Skeletal muscle cell (primary cell): ENCODE results near the gene ST6GALNAC2.
"Not testable (repeated sequence)": the region's sequence is repeated elsewhere in the genome, so short reads cannot be mapped to it uniquely, and the experiment has no call there.

Experiments
- DNase-seq: peaks from one replicate; pipeline ENCODE4 v3.0.0-alpha.2; 2010; ENCODE audit warnings: low read depth
- H3K4me3 ChIP-seq: 2 replicates; pipeline ENCODE4 v1.5.1; 2011; ENCODE audit warnings: low read depth, mild to moderate bottlenecking, control low read depth, low read length, moderate library complexity

Gene ST6GALNAC2

DNA sequence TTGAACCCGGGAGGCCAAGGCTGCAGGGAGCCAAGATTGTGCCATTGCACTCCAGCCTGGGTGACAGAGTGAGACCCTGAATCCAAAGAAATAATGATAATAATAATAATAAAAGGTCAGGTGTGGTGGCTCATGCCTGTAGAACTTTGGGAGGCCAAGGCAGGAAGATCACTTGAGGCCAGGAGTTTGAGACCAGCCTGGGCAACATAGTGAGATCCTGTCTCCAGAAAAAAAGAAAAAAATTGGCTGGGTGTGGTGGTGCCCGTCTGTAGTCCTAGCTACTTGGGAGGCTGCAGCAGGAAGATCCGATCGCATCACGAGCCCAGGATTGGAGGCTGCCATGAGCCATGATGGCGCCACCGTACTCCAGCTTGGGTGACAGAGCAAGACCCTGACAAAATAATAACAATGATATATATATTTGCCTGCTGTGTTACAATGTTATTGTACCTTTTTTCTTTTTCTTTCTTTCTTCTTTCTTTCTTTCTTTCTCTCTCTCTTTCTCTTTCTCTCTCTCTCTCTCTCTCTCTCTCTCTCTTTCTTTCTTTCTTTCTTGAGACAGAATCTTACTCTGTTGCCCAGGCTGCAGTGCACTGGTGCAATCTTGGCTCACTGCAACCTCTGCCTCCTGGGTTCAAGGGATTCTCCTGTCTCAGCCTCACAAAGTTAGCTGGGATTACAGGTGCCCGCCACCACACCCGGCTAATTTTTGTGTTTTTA lies 51.9 kb downstream of the ST6GALNAC2 start:
- not testable (repeated sequence) for H3K4me3 ChIP-seq, DNase-seq

DNA sequence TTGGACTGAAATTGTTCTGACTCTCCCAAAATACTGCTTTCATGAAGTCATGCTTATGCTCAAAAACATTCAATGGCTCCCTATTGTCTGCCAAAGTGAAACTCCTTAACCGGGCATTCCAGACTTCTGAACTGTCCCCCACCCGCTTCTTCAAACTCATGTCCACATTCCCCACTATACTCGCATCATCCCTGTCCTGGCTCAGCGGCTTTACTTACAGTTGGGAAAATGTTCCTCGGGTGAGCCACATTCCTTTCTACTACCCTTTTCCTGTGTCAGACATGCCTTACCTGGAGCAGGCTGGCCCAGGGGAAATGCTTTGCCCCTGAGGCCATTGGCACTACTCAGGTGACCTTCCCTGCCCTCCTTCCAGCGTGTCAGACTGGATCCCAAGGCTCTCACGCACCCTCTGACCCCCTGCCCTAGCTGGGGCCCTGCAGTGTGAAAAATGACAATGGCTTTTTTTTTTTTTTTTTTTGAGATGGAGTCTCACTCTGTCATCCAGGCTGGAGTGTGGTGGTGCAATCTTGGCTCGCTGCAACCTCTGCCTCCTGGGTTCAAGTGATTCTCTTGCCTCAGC lies 53.5 kb downstream of the ST6GALNAC2 start:
- no peak overlapping the region for H3K4me3 ChIP-seq
- no peak for DNase-seq

DNA sequence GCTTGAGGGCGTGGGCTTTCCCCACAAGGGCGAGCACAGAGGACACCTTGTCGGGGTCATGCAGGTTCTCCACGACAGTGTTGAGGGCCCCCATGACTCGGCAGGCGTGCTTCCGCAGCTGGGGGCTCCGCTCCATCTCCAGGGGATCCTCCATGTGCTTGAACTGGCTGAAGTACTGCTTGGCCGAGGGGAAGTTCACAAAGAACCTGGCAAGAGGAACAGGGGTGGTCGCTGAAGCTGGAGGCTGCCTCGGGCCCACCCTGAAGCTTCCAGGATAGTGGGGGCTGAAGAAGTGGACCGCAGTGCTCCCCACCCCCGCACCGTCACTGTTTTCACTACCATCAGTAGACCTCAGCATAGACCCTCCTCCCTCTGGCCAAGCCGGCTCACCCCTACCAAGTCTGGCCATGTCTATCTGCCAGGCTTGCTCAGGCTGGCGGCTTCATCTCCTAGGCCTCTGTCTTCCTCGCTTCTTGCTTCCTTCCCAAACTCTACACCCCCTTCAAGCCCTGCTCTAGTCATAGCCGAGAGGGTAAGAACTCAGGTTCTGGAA lies 54.1 kb downstream of the ST6GALNAC2 start:
- no peak overlapping the region for H3K4me3 ChIP-seq
- no peak for DNase-seq

DNA sequence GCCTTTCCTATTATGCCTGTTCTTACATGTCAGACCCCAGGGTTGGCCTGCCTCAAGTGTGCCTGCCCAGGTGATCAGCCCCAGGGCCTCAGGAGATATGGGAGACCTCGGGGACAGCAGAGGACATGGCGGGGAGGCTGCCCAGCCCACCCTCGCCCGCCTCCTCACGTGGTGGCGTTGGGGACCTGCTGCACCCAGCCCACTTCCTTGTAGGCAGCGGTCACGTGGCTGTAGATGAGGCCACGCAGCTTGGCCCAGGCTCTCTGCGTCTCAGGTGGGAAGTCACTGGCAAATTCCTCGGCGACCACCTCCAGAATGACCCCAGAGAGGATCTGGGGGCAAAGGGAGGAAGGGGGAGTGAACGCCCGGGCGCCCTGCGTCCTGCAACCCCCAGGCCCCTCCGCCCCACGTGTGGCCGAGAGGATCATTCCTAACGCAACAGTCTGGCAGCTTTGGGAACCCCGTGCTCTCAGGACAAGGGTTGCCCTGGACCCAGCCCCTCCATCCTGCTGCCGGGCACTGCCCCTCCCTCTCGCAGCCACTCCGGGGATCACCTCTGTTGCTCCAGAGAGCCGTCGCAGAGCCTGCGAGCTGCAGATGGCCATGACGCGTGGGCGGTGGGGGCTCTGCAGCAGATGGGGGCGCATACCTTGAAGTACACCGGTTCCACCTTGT lies 54.7 kb downstream of the ST6GALNAC2 start:
- H3K4me3 ChIP-seq, result no peak overlapping the region
- DNase-seq, result no peak

DNA sequence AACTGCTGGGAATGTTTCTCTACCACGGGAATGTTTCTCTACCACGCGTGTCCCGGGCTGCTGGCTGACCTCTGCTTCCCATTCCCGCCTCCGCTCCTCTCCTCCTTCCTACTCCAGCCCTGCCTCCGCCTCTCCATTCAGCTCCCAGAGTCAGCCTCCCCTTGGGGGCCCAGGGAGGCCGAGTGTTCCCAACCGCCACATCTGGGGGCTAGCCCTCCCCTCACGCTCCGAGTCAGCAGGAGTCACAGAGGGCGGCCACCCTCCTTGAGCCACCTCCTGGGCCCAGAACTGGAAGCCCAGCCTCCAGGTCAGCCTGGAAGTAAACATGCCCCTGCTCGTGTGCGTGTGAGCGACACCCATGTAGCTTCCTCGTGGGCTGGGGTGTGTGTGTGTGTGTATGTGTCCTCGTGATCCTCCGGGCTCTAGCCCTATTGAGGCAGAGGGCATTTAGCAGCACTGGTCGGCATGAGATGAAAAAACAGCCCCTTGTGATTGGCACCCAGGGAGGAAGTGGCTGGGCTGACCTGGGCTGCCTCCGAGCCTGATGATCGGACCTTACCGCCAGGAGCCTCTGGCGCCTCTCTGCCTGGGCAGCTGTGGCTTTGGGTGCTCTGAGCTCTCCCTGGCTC lies 55.5 kb downstream of the ST6GALNAC2 start:
- DNase-seq, result peak; percentile 75
- H3K4me3 ChIP-seq, result no peak overlapping the region

DNA sequence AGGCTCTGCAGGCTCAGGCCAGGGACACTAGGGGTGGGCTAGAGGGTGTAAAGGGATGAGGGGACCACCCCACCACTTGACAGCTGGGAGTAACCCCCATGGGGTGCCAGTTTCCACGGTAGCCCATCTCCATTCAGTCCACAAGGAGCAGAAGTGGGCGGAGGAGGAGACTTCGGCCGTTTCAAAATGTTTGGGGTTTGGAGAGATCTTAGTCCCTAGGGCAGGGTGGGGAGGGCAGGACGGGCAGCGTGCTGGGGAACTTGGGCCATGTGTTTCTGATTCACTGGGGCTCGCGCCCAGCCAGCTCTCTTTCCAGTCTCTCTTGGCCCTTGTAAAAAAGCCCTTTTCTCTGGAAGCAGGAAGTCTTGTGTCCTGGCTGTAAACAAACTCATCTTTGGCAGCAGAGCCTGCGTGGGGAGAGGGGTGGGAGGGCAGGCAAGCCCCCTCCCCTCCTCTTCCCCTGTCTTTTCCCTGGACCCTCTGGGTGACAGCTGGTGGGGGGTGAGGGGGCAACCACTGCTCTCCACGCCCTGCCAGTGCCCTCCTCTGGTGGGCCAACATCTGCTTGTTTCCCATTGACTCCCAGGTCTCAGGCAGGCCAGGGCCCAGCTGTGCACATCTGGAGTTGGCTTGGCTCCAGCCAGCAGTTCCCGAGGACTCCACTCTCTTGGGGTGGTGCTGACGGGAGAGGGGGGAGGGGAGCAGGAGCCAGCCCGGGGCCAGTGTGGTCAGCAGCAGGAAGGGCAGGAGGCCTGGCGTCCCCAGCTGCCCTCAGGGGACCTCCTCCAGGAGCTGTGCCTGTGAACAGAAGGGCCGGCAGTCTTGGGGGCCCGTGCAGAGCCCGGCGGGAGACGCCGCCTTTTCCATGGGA lies 56.2 kb downstream of the ST6GALNAC2 start:
- no peak overlapping the region for H3K4me3 ChIP-seq
- peak; percentile 83 for DNase-seq

DNA sequence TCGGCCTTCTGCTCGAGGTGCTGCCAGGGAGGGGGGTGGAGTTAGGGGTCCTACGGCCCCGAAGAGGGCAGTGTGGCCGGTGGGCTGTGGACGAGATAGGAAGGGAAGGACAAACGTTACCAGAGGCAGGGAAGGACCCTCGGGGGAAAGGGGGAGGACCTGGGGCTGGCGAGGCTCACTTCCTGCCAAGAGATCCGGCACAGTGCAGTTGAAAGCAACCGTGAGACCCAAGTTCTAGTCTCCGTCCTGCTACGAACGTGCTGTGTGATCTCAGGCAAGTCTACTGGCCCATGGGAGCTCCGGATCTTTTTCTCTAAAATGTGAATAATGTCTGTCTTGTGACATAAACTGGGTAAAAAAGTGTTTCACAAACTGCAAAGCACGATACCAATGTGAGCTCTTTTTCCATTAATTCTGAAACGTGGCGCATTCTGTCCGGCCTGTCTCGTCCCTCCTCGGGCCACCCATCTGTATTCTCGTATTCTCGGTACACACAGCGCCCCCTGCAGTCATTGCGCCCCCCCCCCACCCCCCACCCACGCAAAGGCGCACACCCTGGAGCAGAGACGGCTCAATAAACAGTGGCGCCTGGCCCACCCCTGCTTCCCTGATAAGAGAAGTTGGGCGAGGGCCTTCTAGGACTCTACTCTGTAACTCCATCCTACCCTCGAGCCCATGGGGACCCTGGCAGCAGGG lies 57.0 kb downstream of the ST6GALNAC2 start:
- no peak for DNase-seq
- H3K4me3 ChIP-seq, result no peak overlapping the region

DNA sequence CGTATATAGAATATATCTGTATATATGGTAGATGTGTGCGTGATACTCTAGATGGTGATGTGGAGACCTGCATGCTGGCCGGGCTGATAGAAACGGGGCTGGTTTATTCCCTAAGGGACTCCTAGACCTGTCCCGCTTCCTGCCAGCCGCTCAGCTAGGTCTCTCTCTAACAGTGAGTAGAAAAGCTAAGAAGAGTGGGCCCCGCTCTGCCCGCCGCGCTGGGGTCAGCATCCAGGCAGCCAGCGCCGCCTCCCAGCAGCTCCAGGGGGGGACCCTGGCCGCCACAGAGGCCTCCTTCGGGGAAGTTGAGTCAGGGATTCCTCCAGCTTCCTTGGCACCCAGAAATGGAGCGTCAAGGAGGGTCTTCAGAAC lies 57.5 kb downstream of the ST6GALNAC2 start:
- H3K4me3 ChIP-seq, result no peak overlapping the region
- no peak for DNase-seq

DNA sequence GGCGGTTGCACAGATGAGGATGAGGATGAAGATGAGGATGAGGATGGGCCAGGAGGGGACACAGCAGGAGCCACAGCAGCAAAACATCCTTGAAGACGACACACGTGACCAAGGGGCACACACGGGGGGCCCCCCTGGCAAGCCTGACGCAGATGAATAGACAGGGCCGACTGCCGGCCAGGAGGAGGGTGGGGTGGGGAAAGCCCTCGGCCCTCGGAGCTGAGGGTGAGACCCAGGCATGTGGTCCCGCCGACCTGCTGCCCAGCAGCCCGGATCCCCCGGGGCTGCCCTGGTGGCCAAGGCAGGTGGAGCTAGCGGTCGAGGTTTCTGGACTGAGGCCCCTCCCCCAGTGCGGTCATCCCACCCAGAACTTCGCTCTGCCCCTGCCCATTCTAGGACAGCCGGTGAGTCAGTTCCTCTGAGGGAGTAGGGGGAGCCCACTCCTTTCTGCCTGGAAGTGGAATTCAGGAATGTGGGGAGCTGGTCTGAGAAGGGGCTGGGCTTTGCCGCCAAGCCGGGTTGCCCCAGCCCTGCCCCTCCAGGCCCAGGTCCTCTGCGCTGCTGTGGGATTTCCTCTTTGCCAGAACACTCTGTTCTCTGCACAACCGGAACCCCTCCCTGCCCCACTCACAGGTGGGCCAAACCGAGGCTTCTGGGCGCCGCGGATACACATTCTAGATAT lies 58.1 kb downstream of the ST6GALNAC2 start:
- H3K4me3 ChIP-seq, result no peak overlapping the region
- DNase-seq, result peak; percentile 83

DNA sequence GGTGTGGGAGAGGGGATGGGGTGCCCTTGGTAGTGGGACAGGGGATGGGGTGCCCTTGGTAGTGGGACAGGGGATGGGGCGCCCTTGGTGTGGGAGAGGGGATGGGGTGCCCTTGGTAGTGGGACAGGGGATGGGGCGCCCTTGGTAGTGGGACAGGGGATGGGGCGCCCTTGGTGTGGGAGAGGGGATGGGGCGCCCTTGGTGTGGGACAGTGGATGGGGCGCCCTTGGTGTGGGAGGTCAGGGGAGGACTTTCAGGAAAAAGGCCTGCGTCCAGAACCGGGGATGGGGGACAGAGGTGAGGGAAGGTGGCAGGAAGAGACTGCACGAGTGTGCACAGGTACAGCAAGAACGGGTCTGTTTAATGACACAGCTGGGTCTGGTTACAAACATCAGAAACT lies 58.6 kb downstream of the ST6GALNAC2 start:
- H3K4me3 ChIP-seq, result not testable (repeated sequence)

DNA sequence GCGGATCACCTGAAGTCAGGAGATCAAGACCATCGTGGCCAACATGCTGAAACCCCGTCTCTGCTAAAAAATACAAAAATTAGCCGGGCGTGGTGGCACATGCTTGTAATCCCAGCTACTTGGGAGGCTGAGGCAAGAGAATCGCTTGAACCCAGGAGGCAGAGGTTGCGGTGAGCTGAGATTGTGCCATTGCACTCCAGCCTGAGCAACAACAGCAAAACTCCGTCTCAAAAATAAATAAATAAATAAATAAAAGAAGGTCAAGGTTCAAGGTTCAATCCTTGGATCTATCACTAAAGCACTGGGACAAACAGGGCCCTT lies 60.2 kb downstream of the ST6GALNAC2 start:
- H3K4me3 ChIP-seq, DNase-seq: not testable (repeated sequence)

More for the DNA sequence above, 58.6 kb downstream of the ST6GALNAC2 start:
- DNase-seq, result not testable (repeated sequence)

DNA sequence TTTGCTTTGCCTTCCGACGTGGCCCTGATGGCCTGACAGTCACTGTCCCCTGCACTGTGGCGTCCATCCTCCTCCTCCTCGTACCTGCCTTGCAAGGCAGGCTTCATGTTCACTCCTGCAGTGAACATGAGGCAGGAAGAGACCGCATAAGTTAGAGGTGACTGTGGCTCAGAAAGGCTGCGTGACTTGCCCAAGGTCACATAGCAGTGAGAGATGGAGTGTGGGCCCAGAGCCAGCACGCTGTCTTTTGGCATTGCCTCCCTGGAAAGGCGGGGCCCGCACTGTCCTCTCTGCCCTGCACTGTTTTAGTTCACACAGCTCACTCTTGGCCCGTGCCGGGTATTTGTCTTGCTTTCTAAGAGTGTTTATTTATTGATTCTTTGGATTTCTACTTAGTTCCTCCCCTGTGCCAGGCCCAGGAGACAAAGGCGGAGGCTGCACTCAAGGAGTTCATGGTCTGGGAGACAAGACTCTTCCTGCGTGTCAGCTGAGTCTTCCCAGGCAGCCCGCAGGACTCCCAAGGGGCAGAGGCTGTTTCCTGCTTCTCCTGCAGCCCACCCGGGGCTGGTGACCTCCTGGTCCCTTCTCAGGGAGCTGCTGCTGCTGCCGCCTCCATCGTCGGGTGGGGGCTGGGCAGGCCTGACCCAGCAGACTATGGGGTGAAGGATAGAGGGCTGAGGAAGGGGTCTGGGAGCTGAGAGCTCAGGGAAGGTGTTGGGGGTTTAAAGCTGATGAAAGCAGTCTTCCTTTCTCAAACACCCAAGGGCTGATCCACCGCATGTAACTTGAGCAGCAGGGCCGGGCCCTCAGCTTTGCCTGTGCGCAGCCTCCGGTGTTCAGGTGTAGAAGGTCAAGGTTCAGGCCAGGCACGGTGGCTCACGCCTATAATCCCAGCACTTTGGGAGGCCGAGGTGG lies 60.8 kb downstream of the ST6GALNAC2 start:
- no peak overlapping the region for H3K4me3 ChIP-seq
- DNase-seq, result peak; percentile 48

DNA sequence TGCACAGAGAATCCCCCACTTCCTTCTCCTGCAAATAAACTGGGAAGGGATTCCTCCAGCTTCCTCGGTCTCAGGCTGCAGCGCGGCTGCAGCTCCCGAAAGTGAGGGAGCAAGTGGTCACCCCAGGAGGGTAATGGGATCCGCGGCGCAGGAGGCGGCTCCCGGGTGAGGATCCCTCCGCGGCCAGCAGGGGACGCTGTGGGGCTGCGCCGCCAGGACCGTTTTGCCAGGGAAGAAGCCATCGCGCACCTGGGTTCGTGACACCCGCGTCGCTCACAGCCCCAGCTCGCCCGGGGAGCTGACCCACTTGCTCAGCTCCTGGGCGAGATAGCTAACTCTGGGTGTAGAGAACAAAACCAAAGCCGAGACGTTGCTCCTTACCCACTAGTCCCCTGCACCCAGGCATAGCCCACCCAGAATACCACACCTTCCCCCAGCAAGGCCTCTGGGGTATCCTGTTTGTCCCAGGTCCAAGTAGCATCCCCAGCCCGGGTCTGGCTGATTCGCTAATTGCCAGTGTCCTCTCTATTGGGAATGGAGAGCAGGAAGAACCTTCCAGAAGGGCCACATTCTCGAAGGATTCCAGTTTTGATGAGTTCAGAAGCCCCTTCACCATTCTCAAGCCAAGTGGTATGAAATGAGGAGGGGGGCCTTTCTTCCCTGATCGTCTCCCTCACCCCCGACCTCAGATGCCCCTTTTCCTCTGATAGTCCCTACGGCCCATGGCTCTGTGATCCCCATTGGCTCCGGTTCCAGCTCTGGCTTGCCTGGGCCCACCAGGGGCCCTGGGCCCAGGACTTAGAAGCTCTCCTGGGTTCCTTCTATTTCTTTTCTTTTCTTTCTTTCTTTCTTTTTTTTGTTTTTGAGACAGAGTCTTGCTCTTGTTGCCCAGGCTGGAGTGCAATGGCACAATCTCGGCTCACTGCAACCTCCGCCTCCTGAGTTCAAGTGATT lies 62.3 kb downstream of the ST6GALNAC2 start:
- no peak for DNase-seq
- no peak overlapping the region for H3K4me3 ChIP-seq

DNA sequence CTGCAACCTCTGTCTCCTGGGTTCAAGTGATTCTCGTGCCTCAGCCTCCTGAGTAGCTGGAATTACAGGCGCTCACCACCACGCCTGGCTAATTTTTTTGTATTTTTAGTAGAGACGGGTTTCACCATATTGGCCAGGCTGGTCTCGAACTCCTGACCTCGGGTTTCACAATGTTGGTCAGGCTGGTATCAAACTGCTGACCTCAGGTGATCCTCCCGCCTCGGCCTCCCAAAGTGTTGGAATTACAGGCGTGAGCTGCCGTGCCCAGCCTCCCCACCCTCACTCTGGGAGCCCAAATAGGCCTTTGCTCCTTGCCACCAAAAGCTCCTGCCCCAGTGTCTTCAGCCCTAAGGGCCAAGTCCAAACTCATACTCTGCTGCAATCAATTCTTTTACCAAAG lies 64.0 kb downstream of the ST6GALNAC2 start:
- H3K4me3 ChIP-seq, DNase-seq: not testable (repeated sequence)

DNA sequence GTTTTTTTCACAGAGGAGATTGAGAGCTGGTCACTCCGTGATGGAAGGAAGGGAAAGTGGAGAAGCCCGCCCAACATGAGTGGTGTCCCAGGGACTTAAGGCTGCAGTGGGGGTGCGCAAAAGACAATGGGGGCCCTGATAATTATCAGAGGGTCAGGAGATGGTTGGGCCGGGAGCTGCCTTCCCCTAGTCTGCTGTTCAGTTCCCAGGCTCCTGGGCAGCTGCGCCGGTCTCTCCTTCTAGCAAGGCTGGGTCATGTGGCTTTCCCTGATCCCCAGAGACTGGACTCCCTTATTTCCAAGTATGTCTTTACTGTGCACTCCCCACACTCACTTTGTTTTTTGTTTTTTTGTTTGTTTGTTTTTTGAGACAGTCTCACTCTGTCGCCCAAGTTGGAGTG lies 64.4 kb downstream of the ST6GALNAC2 start:
- no peak overlapping the region for H3K4me3 ChIP-seq
- no peak for DNase-seq
